Parathyroid adenoma (tissue), 2 donors: Measurements from ENCODE around the gene SLC4A4.

ENCODE experiments used
- H2AFZ ChIP-seq: fragments of 300-600 bp; sonication (generic); one replicate; pipeline ENCODE4 v1.7.0; 2017; ENCODE audit warnings: antibody characterized with exemption, mild to moderate bottlenecking
- H3K27ac ChIP-seq: fragments of 300-600 bp; sonication (generic); one replicate; pipeline ENCODE4 v1.7.0; 2017
- H3K27me3 ChIP-seq: fragments of 300-600 bp; sonication (generic); one replicate; pipeline ENCODE4 v1.7.0; 2017; ENCODE audit warnings: low read length; ENCODE audit not compliant: control insufficient read depth, insufficient read depth
- H3K36me3 ChIP-seq: fragments of 300-600 bp; sonication (generic); one replicate; pipeline ENCODE4 v1.7.0; 2017; ENCODE audit warnings: low read length; ENCODE audit not compliant: control insufficient read depth, insufficient read depth
- H3K4me1 ChIP-seq: fragments of 300-600 bp; sonication (generic); one replicate; pipeline ENCODE4 v1.7.0; 2017; ENCODE audit warnings: control low read depth
- H3K4me2 ChIP-seq: fragments of 300-600 bp; sonication (generic); one replicate; pipeline ENCODE4 v1.7.0; 2017; ENCODE audit warnings: low read length
- H3K4me3 ChIP-seq: fragments of 300-600 bp; sonication (generic); one replicate; pipeline ENCODE4 v1.7.0; 2017; ENCODE audit warnings: low read depth, low read length
- H3K79me2 ChIP-seq: fragments of 300-600 bp; sonication (generic); one replicate; pipeline ENCODE4 v1.7.0; 2017; ENCODE audit warnings: control low read depth
- H3K9ac ChIP-seq: fragments of 300-600 bp; sonication (generic); one replicate; pipeline ENCODE4 v1.7.0; 2017; ENCODE audit warnings: mild to moderate bottlenecking
- H3K9me3 ChIP-seq: fragments of 300-600 bp; sonication (generic); one replicate; pipeline ENCODE4 v1.7.0; 2017; ENCODE audit warnings: low read length; ENCODE audit not compliant: control insufficient read depth
- TF ChIP-seq, protein P1 (sequence below): fragments of 300-600 bp; sonication (generic); IDR thresholded peaks from one replicate; pipeline ENCODE4 v1.7.0; 2017; ENCODE audit warnings: antibody characterized with exemption, mild to moderate bottlenecking
- donor health status: primary hyperparathyroidism.

The SLC4A4 gene

DNA sequence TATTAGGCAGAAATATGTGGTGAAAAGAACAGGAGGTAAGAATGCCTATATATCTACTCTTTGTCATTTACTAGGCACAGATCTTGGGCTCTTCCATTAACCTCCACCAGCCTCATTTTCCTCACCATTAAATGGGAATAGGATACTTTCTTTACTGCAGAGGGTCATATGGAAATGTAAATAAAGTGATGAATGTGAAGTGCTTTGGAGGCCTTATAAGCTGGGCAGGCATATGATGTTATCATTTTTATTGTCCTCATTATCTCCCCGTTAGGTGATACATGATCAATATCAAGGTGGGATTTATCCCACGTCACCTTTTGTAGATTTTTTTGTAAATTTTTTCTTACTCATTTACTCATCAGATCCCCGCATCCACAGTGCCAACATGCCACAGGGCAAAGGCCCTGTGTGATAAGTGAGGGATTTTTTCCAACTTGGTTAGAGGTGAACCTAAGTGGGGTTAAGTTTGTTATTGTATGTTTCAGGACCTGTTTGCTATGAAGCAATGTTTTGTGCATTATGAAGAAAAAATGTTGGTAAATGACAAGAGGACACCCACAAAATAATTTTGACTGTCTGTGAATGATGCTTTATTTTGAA is 107.8 kb downstream of the SLC4A4 start:
- H3K4me2 ChIP-seq: no peak overlapping the region
- H3K9me3 ChIP-seq: no peaks in the 10 kb centered on the region
- no peaks in the 10 kb centered on the region for H3K36me3 ChIP-seq
- H2AFZ ChIP-seq: no peak overlapping the region
- H3K9ac ChIP-seq: no peak overlapping the region
- H3K27me3 ChIP-seq: no peaks in the 10 kb centered on the region
- TF ChIP-seq, protein P1, sequence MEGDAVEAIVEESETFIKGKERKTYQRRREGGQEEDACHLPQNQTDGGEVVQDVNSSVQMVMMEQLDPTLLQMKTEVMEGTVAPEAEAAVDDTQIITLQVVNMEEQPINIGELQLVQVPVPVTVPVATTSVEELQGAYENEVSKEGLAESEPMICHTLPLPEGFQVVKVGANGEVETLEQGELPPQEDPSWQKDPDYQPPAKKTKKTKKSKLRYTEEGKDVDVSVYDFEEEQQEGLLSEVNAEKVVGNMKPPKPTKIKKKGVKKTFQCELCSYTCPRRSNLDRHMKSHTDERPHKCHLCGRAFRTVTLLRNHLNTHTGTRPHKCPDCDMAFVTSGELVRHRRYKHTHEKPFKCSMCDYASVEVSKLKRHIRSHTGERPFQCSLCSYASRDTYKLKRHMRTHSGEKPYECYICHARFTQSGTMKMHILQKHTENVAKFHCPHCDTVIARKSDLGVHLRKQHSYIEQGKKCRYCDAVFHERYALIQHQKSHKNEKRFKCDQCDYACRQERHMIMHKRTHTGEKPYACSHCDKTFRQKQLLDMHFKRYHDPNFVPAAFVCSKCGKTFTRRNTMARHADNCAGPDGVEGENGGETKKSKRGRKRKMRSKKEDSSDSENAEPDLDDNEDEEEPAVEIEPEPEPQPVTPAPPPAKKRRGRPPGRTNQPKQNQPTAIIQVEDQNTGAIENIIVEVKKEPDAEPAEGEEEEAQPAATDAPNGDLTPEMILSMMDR: no peak
- H3K4me1 ChIP-seq: peaks cover 4% of the 10 kb centered on the region
- no peak overlapping the region for H3K4me3 ChIP-seq
- no peak overlapping the region for H3K27ac ChIP-seq
- no peaks in the 10 kb centered on the region for H3K79me2 ChIP-seq

DNA sequence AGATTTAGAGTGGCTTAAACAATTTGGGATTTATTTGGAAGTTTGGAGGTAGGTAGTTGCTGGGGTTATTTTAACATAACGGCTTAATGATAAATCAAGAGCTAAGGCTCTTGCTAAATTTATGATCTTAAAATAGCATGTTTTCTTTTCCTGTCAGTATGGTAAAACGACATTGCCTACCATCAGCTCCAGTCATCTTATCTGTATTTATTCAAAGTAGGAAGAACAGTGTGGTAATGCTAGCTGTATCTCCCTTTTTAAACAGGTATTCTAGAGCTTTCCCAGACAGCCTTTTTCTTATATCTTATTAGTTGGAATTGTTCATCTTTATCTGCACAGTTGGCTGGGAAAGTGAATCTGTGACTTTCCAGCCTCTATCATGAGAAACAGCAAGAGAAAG is 110.2 kb downstream of the SLC4A4 start:
- no peak overlapping the region for H3K27ac ChIP-seq
- TF ChIP-seq, protein P1: no peak
- H3K27me3 ChIP-seq: no peaks in the 10 kb centered on the region

DNA sequence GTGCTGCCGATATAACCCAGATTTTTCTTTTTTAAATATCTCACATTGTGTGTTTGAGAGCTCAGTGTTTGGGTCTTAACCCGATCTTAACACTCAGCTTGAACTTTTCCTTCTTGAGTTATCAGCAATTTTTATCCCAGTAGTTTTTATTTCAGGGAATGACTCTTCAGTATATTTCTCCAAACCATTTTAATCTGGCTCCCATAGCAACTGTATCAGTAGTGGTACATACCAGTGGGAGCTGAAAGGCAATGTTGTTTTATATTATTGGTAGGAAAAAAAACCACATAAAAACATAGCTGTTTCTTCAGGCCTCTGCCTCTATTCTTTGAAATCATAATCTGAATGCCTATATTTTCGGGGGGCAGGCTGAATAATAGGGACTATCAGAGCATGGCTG is 111.1 kb downstream of the SLC4A4 start:
- Histone ChIP-seq H2AFZ (no peak overlapping the region), H3K36me3 (no peaks in the 10 kb centered on the region), H3K27me3 (no peaks in the 10 kb centered on the region), H3K4me3 (no peak overlapping the region), H3K27ac (no peak overlapping the region), H3K9me3 (no peaks in the 10 kb centered on the region), H3K4me1 (no peaks in the 10 kb centered on the region), H3K9ac (no peak overlapping the region), H3K79me2 (no peaks in the 10 kb centered on the region), H3K4me2 (no peak overlapping the region)
- TF ChIP-seq, protein P1: no peak

More for the DNA sequence above, 110.2 kb downstream of the SLC4A4 start:
- Histone ChIP-seq H3K4me2 (no peak overlapping the region), H2AFZ (no peak overlapping the region), H3K79me2 (no peaks in the 10 kb centered on the region), H3K9ac (no peak overlapping the region), H3K4me1 (no peaks in the 10 kb centered on the region), H3K36me3 (no peaks in the 10 kb centered on the region), H3K9me3 (no peaks in the 10 kb centered on the region), H3K4me3 (no peak overlapping the region)

DNA sequence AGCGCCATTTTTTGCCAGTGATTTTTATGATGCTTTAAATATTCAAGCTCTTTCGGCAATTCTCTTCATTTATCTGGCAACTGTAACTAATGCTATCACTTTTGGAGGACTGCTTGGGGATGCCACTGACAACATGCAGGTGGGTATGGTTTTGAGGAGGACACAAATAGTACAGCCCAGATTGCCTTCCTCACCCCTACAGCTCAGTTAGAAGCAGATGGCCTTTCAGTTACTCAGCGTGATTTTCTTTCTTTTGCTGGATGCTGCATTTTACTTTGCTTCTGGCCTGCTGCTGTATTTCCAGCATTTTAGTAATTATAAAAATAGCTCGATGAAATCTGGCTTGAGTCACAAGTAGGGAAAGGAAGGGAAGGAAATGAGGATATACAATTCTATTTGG is 114.7 kb downstream of the SLC4A4 start:
- Histone ChIP-seq H3K4me1 (no peaks in the 10 kb centered on the region), H3K27ac (no peak overlapping the region), H3K36me3 (no peaks in the 10 kb centered on the region), H3K9ac (no peak overlapping the region), H3K4me3 (no peak overlapping the region), H3K79me2 (no peaks in the 10 kb centered on the region), H3K9me3 (no peaks in the 10 kb centered on the region), H3K27me3 (no peaks in the 10 kb centered on the region), H3K4me2 (no peak overlapping the region), H2AFZ (no peak overlapping the region)
- TF ChIP-seq, protein P1: no peak

DNA sequence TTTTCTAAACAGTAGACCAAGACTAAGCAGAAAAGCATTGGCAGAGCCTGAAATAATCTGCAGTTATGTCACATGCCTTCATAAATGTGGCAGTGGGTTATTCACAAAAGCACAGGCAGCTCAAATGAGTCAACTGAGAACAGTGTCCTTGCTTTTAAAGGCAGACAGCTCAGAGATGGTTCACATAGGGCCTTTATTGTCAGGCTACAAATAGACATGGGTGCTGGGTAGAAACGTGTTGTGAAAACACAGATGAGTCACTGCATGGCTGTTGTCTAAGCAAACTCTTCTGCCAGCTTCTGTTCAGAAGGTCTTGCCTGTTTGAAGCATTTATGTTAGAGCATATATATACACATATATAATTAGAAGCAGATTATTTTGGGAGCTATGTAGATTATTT is 118.0 kb downstream of the SLC4A4 start:
- H3K9ac ChIP-seq: no peak overlapping the region
- TF ChIP-seq, protein P1: no peak
- H3K27me3 ChIP-seq: no peaks in the 10 kb centered on the region
- H3K36me3 ChIP-seq: no peaks in the 10 kb centered on the region
- H3K4me2 ChIP-seq: no peak overlapping the region
- H3K79me2 ChIP-seq: no peaks in the 10 kb centered on the region
- H3K4me3 ChIP-seq: no peak overlapping the region
- H3K9me3 ChIP-seq: no peaks in the 10 kb centered on the region
- no peak overlapping the region for H3K27ac ChIP-seq
- no peaks in the 10 kb centered on the region for H3K4me1 ChIP-seq
- no peak overlapping the region for H2AFZ ChIP-seq
